C4-2B (cell line): Measurements from ENCODE around the gene MFAP2.

ENCODE experiments used
- H3K27ac ChIP-seq: fragments of 450-650 bp; 2 replicates; pipeline ENCODE4 v1.5.1; 2017
- ZFX ChIP-seq: fragments of 450-650 bp; IDR thresholded peaks from 2 replicates; pipeline ENCODE4 v1.6.1; 2017
- TF ChIP-seq, protein P1 (sequence below): fragments of 450-650 bp; conservative IDR thresholded peaks from 2 replicates; pipeline ENCODE4 v1.5.1; 2017; ENCODE audit warnings: mild to moderate bottlenecking

MFAP2 gene

DNA sequence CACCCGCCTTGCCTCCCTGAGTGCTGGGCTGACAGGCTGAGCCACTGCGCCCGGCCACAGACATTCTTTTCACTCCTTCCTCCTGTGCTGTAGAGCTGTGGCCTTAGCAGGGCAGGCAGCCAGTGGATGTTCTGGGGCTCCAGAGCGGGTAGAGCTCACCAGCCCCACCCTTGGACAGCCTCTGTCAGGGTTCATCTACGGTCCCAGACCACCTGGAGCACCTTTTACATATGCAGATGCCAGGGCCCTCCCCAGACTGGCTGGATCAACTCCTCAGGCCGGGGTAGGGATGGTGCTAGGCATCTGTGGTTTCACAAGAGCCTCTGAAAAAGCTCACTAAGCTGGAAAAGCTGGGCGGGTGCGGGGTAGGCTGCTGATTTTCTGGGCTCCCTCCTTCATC is 26.7 kb upstream of the MFAP2 start:
- no peak overlapping the region for H3K27ac ChIP-seq

DNA sequence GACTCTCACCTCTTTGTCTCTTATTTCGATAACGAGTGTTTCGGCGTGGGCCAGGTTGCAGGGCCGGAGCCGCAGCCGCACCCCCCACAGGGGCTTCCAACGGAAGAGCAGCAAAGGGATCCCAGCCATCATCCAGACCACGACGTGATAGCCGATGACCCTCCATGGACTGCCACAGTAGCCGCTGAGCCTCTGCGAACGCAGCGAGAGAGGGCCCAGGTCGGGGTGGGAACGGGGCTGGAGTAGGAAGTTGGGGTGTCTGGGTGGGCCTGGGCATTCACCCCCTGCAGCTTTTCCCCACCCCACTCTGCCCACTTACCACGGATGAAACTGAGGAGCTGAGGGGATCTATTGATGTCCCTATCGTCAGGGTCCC is 24.9 kb upstream of the MFAP2 start:
- TF ChIP-seq ZFX, result no peak
- TF ChIP-seq, protein P1, sequence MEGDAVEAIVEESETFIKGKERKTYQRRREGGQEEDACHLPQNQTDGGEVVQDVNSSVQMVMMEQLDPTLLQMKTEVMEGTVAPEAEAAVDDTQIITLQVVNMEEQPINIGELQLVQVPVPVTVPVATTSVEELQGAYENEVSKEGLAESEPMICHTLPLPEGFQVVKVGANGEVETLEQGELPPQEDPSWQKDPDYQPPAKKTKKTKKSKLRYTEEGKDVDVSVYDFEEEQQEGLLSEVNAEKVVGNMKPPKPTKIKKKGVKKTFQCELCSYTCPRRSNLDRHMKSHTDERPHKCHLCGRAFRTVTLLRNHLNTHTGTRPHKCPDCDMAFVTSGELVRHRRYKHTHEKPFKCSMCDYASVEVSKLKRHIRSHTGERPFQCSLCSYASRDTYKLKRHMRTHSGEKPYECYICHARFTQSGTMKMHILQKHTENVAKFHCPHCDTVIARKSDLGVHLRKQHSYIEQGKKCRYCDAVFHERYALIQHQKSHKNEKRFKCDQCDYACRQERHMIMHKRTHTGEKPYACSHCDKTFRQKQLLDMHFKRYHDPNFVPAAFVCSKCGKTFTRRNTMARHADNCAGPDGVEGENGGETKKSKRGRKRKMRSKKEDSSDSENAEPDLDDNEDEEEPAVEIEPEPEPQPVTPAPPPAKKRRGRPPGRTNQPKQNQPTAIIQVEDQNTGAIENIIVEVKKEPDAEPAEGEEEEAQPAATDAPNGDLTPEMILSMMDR, result no peak
- no peak overlapping the region for H3K27ac ChIP-seq

More for the DNA sequence above, 26.7 kb upstream of the MFAP2 start:
- TF ChIP-seq, protein P1, result no peak
- TF ChIP-seq ZFX, result no peak

DNA sequence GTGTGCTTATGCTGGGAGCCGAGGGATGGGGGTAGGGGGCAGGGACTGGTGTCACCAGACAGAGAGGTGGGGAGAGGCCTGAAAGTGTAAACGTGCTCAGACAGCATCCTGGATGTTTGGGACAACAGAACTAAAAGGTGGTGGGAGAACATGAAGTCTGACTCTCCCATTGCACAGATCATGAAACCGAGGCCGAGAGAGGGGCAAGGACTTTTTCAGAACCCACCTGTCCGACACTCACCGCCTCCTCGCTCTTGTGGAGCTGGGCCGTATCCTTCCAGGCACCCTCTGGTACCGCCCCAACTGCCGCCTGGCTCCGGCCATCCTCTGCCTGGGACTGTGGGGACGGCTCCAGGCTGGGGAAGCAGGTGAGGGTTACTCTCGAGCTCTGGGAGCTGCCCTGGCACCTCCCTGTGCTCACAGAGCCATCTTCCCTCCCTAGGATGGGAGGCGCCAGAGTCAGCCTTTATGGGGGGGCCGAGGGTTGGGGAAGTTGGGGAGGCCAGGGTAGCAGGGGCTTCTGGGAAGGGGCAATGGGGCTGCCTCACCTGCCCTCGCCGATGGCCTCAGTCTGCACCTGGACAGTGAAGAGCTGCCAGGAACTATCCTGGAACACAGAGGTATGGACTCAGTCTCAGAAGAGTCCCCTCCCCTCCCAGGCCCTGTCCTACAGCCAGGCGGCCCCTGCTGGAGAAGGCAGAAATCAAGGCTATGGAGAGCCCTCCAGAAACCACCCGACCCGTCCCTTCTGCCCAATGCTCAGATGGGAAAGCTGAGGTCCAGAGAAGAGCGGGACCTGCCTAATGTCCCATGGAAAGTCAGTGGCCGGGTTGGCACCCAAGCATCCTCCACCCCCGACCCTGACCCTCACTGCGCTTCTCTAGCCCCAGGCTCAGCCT is 24.3 kb upstream of the MFAP2 start:
- H3K27ac ChIP-seq, result no peak overlapping the region
- no peak for TF ChIP-seq ZFX
- TF ChIP-seq, protein P1, result no peak

DNA sequence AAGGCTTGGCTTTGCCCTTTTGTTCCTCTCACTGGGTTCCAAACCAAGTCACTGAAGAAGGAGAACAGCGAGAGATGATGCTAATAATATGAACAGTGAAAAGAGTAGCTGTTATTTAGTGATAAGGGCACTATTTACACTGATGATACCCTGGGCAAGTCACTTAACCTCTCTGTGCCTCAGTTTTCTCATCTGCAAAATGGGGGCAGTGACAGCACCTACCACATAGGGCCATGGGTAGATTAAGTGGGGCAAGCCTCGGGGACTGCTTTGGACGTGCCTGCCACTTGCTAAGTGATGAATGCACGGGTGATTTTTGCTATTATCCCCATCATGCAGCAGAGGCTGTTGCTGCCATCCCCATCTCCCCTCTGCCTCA is 22.1 kb upstream of the MFAP2 start:
- TF ChIP-seq, protein P1, result no peak
- TF ChIP-seq ZFX, result no peak
- no peak overlapping the region for H3K27ac ChIP-seq

DNA sequence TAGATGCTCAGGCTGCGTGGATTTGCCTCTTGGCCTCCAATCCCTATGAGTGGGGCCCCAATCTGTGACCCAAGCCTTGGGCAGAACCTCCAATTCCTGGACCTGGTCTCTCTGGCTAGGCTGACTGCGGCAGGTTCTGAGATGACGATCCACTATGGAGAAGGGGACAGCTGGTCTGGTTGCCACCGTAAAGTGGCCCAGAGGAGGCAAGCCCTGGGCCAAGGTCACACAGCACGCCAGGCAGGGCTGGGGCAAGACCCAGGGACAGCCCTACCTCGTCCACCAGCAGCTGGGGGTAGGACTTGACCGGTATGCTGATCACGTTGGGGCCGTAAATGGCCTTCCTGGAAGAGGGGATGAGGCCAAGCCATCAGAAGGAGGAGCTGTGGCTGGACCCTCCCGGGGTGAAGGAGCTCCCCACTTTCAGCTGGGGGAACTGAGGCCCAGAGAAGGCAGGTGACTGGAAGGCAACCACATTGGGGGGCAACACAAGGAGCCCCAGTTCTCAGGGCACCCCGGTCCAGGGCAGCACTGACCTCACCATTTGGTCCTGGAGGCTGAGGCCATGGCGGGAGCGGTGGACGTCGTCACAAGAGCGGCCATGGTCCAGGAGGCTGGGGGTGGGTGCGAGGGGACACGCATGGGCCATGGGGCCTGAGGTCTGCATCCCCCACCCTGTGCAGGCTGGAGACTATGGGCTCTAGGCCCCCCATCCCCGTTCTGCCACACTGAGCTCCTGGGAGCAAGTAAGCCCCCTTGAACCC is 21.5 kb upstream of the MFAP2 start:
- no peak for TF ChIP-seq ZFX
- TF ChIP-seq, protein P1, result no peak
- H3K27ac ChIP-seq, result no peak overlapping the region

DNA sequence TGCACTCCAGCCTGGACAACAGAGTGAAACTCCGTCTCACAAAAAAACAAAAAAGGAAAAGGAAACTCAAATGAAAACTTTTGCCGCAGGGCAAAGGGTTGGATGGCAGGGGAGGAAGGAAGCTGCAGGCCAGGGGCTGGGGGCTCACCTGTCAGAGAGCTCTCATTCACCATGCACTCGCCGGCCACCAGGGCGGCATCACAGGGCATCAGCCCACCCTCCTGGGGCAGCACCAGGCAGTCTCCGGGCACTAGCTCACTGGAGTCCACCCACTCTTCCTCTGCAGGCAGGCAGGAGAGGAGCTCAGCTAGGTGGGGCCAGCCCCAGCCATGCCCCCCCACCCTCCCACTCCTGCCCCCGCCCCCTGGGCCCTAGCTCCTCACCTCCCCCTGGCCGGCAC is 19.4 kb upstream of the MFAP2 start:
- H3K27ac ChIP-seq, result no peak overlapping the region
- no peak for TF ChIP-seq ZFX
- TF ChIP-seq, protein P1, result no peak; the same call in 1 of the 2 replicates

DNA sequence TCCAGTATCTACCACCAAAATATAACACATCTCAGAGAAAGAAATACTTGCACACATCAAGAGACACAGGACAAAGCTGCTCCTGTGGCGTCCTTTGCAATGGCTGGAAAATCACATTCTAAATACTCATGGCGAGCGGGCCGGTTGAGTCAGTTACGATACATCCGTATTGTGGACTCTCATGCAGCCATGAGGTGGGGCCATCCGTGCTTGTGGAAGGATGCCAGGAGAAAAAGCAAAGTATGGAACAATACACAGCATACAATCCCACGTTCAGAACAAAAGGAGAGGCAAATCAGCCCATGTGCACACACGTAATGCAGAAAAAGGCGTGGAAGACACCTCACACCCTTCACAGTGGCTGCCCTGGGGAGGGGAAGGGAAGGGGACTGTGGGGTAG is 18.2 kb upstream of the MFAP2 start:
- H3K27ac ChIP-seq, result no peak overlapping the region
- TF ChIP-seq, protein P1, result no peak
